RWPE1 (cell line): Measurements from ENCODE around the gene SGTB.
"Not testable (repeated sequence)": the region's sequence is repeated elsewhere in the genome, so short reads cannot be mapped to it uniquely, and the experiment has no call there.

Experiments used
- CTCF ChIA-PET: fragments of 350-600 bp; sonication (Branson Sonifier 250); formaldehyde crosslinking; extraction: SDS; loops from one replicate; lab custom pipeline; 2021; lab: Yijun Ruan, JAX
- POLR2A ChIA-PET: fragments of 400-600 bp; formaldehyde crosslinking; extraction: SDS; loops from one replicate; lab custom pipeline; 2020; ENCODE audit warnings: antibody characterized with exemption; ENCODE audit not compliant: low non-redundant PET; lab: Yijun Ruan, JAX
- DNase-seq: peaks from one replicate; pipeline ENCODE4 v3.0.0; 2012; ENCODE audit warnings: low spot score
- H3K27ac ChIP-seq: fragments of 450-650 bp; 2 replicates; pipeline ENCODE4 v1.5.1; 2017
- CTCF ChIP-seq: fragments of 450-650 bp; conservative IDR thresholded peaks from 2 replicates; pipeline ENCODE4 v1.5.1; 2017; ENCODE audit warnings: low read depth, mild to moderate bottlenecking

SGTB gene

DNA sequence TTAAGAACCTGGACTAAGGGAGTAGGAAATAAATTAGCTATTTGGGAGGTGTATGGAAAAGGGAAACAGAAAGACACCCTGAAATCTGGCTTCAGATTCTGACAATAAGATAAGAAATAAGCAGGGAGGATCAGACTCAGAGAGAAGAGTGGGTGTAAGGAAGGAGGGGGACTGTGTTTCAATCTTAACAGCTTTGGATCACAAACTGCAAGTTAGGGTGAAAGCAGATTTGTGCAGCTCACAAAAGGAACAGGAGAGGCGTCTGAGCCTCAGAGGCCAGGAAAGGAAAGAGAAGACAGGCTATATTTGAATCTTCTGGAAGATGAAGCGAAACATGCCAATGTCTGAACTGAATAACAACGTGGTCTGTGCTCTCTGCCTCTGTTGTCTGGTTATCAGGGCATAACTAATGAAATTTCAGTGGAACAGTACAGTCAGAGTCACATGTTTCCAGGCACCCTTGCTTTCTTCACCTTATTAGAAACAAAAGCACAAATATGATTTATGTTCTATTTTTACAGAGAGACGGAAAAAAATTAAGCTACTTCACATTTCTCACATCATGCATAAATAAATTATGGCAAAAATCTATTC is 26.6 kb downstream of the SGTB start:
- TF ChIP-seq CTCF, result no peak
- no peak for DNase-seq
- POLR2A ChIA-PET, result interaction anchor here (0.6 kb wide), 1 partner anchor 191 kb away, joined by 7 read pairs; no protein-coding TSS in a partner anchor
- H3K27ac ChIP-seq, result no peak overlapping the region
- CTCF ChIA-PET, result interaction anchor here (0.6 kb wide), 1 partner anchor 23 kb away, joined by 3 read pairs; no protein-coding TSS in a partner anchor

DNA sequence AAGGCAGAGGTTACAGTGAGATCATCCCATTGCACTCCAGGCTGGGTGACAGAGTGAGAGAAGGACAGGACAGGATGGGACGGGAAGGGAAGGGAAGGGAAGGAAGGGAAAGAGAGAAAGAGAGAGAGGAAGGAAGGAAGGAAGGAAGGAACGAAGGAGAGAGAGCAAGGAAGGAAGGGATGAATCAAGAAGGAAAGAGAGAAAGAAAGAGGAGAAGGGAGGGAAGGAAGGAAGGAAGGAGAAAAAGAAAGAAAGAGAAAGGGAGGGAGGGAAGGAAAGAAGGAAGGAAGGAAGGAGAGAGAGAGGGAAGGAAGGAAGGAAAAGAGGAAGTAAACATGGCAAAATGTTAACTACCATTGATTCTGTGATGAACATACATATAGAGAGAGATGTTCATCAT is 28.8 kb downstream of the SGTB start:
- no peak for TF ChIP-seq CTCF
- DNase-seq, result no peak
- CTCF ChIA-PET, result no interaction called here
- H3K27ac ChIP-seq, result no peak overlapping the region
- POLR2A ChIA-PET, result no interaction called here

GRCh38 chr5:65682148-65682547 is 39.8 kb downstream of the SGTB start:
- H3K27ac ChIP-seq, result no peak overlapping the region
- POLR2A ChIA-PET, result no interaction called here
- CTCF ChIA-PET, result no interaction called here
- no peak for DNase-seq
- no peak for TF ChIP-seq CTCF

DNA sequence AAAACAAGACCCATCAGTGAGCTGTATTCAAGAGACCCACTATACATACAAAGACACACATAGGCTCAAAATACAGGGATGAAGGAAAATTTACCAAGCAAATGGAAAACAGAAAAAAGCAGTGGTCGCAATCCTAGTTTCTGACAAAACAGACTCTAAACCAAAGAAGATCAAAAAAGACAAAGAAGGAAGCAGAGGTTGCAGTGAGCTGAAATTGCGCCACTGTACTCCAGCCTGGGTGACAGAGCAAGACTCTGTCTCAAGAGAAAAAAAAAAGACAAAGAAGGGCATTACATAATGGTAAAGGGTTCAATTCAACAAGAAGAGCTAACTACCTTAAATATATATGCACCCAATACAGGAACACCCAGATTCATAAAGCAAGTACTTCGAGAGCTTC is 45.9 kb downstream of the SGTB start:
- DNase-seq, H3K27ac ChIP-seq, CTCF ChIA-PET, POLR2A ChIA-PET: not testable (repeated sequence)

GRCh38 chr5:65674749-65675148 is 47.2 kb downstream of the SGTB start:
- POLR2A ChIA-PET, result no interaction called here
- H3K27ac ChIP-seq, result no peak overlapping the region
- TF ChIP-seq CTCF, result no peak
- no peak for DNase-seq
- CTCF ChIA-PET, result interaction anchor here (1.1 kb wide), 1 partner anchor 9 kb away, joined by 4 read pairs; no protein-coding TSS in a partner anchor

GRCh38 chr5:65672796-65673195 is 49.1 kb downstream of the SGTB start:
- POLR2A ChIA-PET, result no interaction called here
- CTCF ChIA-PET, result interaction anchor here (0.6 to 1.2 kb wide), 3 partner anchors 9 to 23 kb away, joined by 3 to 4 read pairs (median 3); no protein-coding TSS in a partner anchor
- no peak for DNase-seq

More at GRCh38 chr5:65672796-65673195, 49.1 kb downstream of the SGTB start:
- H3K27ac ChIP-seq, result no peak overlapping the region
- TF ChIP-seq CTCF, result no peak
